ENCODE data around the gene HOXC4. TPM values are rescaled to one million over a fixed set of nuclear protein-coding genes. Genes with fewer than 3 reads are reported as not detected.

HOXC4 gene
- total and polyA plus RNA-seq, 2 donors = 0.19 to 0.37 TPM

GRCh38 chr12:54027442-54027786, 26.2 kb upstream of the HOXC4 start:
- WGBS = 54% methylated on average over 3 of the region's 3 CpGs
- no peak for DNase-seq (ENCODE audit: low read depth in 6 of 9, low spot score in 9 of 9)
- no peak overlapping the region for H3K4me3 ChIP-seq (ENCODE audit: low read length in 2 of 2)
- peaks cover 0 to under 1% of the 10 kb centered on the region in 2 donors for H3K36me3 ChIP-seq (ENCODE audit: control insufficient read depth in 2 of 2, insufficient read depth in 2 of 2, low read length in 1 of 2)
- H3K9me3 ChIP-seq (ENCODE audit: control insufficient read depth in 2 of 2, insufficient read depth in 1 of 2, low read length in 1 of 2) = peaks cover under 1% of the 10 kb centered on the region in 2 donors
- H3K27ac ChIP-seq (ENCODE audit: low read depth in 1 of 2, low read length in 1 of 2) = no peak overlapping the region
- no peaks in the 10 kb centered on the region for H3K4me1 ChIP-seq (ENCODE audit: control insufficient read depth in 2 of 2, insufficient read depth in 2 of 2, low read length in 2 of 2)
- H3K27me3 ChIP-seq (ENCODE audit: control insufficient read depth in 2 of 2, insufficient read depth in 1 of 2, low read length in 1 of 2) = peaks cover 84 to 100% of the 10 kb centered on the region in 2 donors

- no peak for DNase-seq (ENCODE audit: low read depth in 6 of 9, low spot score in 9 of 9)
- WGBS = 8% methylated on average over 36 of the region's 36 CpGs
- Histone ChIP-seq H3K9me3 (ENCODE audit: control insufficient read depth in 2 of 2, insufficient read depth in 1 of 2, low read length in 1 of 2) (peaks cover 10% of the 10 kb centered on the region in 2 donors), H3K4me3 (ENCODE audit: low read length in 2 of 2) (no peak within 1 kb of the TSS), H3K36me3 (ENCODE audit: control insufficient read depth in 2 of 2, insufficient read depth in 2 of 2, low read length in 1 of 2) (peaks cover 0 to 3% of the 10 kb centered on the region in 2 donors), H3K4me1 (ENCODE audit: control insufficient read depth in 2 of 2, insufficient read depth in 2 of 2, low read length in 2 of 2) (no peaks in the 10 kb centered on the region), H3K27me3 (ENCODE audit: control insufficient read depth in 2 of 2, insufficient read depth in 1 of 2, low read length in 1 of 2) (peaks cover 84 to 100% of the 10 kb centered on the region in 2 donors), H3K27ac (ENCODE audit: low read depth in 1 of 2, low read length in 1 of 2) (no peak within 1 kb of the TSS)
Observed at GRCh38 chr12:54028314-54029201, 25.1 kb upstream of the HOXC4 start, which contains the start of gene HOXC6. HOXC6 (plus strand) TSS chr12:54028440; CDS start chr12:54028522, 82 bp downstream.

DNA sequence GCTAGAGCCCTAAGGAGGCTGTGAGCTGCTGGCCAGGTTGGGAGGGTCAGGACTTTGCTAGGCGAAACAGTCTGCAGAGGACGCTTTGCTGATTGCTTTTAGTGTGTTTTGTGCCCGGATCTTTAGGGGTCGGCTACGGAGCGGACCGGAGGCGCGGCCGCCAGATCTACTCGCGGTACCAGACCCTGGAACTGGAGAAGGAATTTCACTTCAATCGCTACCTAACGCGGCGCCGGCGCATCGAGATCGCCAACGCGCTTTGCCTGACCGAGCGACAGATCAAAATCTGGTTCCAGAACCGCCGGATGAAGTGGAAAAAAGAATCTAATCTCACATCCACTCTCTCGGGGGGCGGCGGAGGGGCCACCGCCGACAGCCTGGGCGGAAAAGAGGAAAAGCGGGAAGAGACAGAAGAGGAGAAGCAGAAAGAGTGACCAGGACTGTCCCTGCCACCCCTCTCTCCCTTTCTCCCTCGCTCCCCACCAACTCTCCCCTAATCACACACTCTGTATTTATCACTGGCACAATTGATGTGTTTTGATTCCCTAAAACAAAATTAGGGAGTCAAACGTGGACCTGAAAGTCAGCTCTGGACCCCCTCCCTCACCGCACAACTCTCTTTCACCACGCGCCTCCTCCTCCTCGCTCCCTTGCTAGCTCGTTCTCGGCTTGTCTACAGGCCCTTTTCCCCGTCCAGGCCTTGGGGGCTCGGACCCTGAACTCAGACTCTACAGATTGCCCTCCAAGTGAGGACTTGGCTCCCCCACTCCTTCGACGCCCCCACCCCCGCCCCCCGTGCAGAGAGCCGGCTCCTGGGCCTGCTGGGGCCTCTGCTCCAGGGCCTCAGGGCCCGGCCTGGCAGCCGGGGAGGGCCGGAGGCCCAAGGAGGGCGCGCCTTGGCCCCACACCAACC, 23.9 kb upstream of the HOXC4 start:
- no peak overlapping the region for H3K4me3 ChIP-seq (ENCODE audit: low read length in 2 of 2)
- 20% methylated on average over 53 of the region's 53 CpGs for WGBS

DNA sequence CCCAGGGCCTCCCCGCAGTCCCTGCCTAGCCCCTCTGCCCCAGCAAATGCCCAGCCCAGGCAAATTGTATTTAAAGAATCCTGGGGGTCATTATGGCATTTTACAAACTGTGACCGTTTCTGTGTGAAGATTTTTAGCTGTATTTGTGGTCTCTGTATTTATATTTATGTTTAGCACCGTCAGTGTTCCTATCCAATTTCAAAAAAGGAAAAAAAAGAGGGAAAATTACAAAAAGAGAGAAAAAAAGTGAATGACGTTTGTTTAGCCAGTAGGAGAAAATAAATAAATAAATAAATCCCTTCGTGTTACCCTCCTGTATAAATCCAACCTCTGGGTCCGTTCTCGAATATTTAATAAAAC, 23.2 kb upstream of the HOXC4 start:
- H3K4me1 ChIP-seq (ENCODE audit: control insufficient read depth in 2 of 2, insufficient read depth in 2 of 2, low read length in 2 of 2) = no peaks in the 10 kb centered on the region
- 32% methylated on average over 7 of the region's 7 CpGs for WGBS
- DNase-seq (ENCODE audit: low read depth in 6 of 9, low spot score in 9 of 9) = no peak
- H3K36me3 ChIP-seq (ENCODE audit: control insufficient read depth in 2 of 2, insufficient read depth in 2 of 2, low read length in 1 of 2) = peaks cover 0 to 3% of the 10 kb centered on the region in 2 donors
- peaks cover 87 to 100% of the 10 kb centered on the region in 2 donors for H3K27me3 ChIP-seq (ENCODE audit: control insufficient read depth in 2 of 2, insufficient read depth in 1 of 2, low read length in 1 of 2)
- H3K4me3 ChIP-seq (ENCODE audit: low read length in 2 of 2) = no peak overlapping the region
- peaks cover 10% of the 10 kb centered on the region in 2 donors for H3K9me3 ChIP-seq (ENCODE audit: control insufficient read depth in 2 of 2, insufficient read depth in 1 of 2, low read length in 1 of 2)
- H3K27ac ChIP-seq (ENCODE audit: low read depth in 1 of 2, low read length in 1 of 2) = no peak overlapping the region

More for the DNA sequence above, 23.9 kb upstream of the HOXC4 start:
- peaks cover 85 to 100% of the 10 kb centered on the region in 2 donors for H3K27me3 ChIP-seq (ENCODE audit: control insufficient read depth in 2 of 2, insufficient read depth in 1 of 2, low read length in 1 of 2)
- no peak for DNase-seq (ENCODE audit: low read depth in 6 of 9, low spot score in 9 of 9)
- H3K27ac ChIP-seq (ENCODE audit: low read depth in 1 of 2, low read length in 1 of 2) = no peak overlapping the region
- H3K9me3 ChIP-seq (ENCODE audit: control insufficient read depth in 2 of 2, insufficient read depth in 1 of 2, low read length in 1 of 2) = peaks cover 10% of the 10 kb centered on the region in 2 donors
- no peaks in the 10 kb centered on the region for H3K4me1 ChIP-seq (ENCODE audit: control insufficient read depth in 2 of 2, insufficient read depth in 2 of 2, low read length in 2 of 2)
- peaks cover 0 to 3% of the 10 kb centered on the region in 2 donors for H3K36me3 ChIP-seq (ENCODE audit: control insufficient read depth in 2 of 2, insufficient read depth in 2 of 2, low read length in 1 of 2)

DNA sequence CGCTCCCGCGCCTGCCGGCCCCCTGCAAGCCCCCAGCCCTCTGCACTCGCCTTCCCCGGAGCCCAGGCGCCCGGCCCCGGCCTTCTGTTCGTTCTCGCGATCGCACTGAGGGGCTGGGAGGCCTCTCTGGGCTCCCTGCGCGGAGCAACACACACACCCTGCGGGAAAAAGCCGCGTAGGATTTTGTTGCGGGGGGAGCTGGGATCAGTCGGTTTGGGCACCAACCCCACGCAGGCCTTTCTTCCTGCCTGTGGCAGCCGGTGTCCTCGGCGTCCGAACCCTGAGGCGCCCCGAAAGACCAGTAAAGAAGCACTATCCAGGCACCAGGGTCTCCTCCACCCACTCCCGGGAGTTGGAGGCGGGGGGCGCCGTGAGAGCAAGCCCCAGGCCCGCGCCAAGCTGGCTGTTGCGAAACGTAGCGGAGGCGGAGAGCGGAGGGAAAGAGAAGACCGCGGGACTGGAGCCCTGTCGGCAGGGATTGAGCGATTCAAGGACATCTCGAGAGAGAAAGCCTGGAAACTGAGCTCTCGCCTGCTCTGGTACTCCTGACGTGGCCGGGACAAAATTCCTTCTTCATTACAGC, 22.7 kb upstream of the HOXC4 start:
- whole genome bisulfite sequencing = 8% methylated on average over 46 of the region's 46 CpGs
- Histone ChIP-seq H3K9me3 (ENCODE audit: control insufficient read depth in 2 of 2, insufficient read depth in 1 of 2, low read length in 1 of 2) (peaks cover 10 to 13% of the 10 kb centered on the region in 2 donors), H3K36me3 (ENCODE audit: control insufficient read depth in 2 of 2, insufficient read depth in 2 of 2, low read length in 1 of 2) (peaks cover 0 to 3% of the 10 kb centered on the region in 2 donors), H3K27ac (ENCODE audit: low read depth in 1 of 2, low read length in 1 of 2) (no peak overlapping the region), H3K4me1 (ENCODE audit: control insufficient read depth in 2 of 2, insufficient read depth in 2 of 2, low read length in 2 of 2) (no peaks in the 10 kb centered on the region), H3K4me3 (ENCODE audit: low read length in 2 of 2) (no peak overlapping the region), H3K27me3 (ENCODE audit: control insufficient read depth in 2 of 2, insufficient read depth in 1 of 2, low read length in 1 of 2) (peaks cover 87 to 100% of the 10 kb centered on the region in 2 donors)
- no peak for DNase-seq (ENCODE audit: low read depth in 6 of 9, low spot score in 9 of 9)

- Histone ChIP-seq H3K4me1 (ENCODE audit: control insufficient read depth in 2 of 2, insufficient read depth in 2 of 2, low read length in 2 of 2) (no peaks in the 10 kb centered on the region), H3K4me3 (ENCODE audit: low read length in 2 of 2) (no peak overlapping the region), H3K9me3 (ENCODE audit: control insufficient read depth in 2 of 2, insufficient read depth in 1 of 2, low read length in 1 of 2) (peaks cover 10 to 13% of the 10 kb centered on the region in 2 donors), H3K27me3 (ENCODE audit: control insufficient read depth in 2 of 2, insufficient read depth in 1 of 2, low read length in 1 of 2) (peaks cover 87 to 100% of the 10 kb centered on the region in 2 donors), H3K36me3 (ENCODE audit: control insufficient read depth in 2 of 2, insufficient read depth in 2 of 2, low read length in 1 of 2) (peaks cover 0 to 3% of the 10 kb centered on the region in 2 donors), H3K27ac (ENCODE audit: low read depth in 1 of 2, low read length in 1 of 2) (no peak overlapping the region)
- DNase-seq (ENCODE audit: low read depth in 6 of 9, low spot score in 9 of 9) = no peak
- 33% methylated on average over 16 of the region's 16 CpGs for WGBS
Observed at GRCh38 chr12:54031480-54031879, 22.2 kb upstream of the HOXC4 start.

- Histone ChIP-seq H3K9me3 (ENCODE audit: control insufficient read depth in 2 of 2, insufficient read depth in 1 of 2, low read length in 1 of 2) (peaks cover 10 to 13% of the 10 kb centered on the region in 2 donors), H3K36me3 (ENCODE audit: control insufficient read depth in 2 of 2, insufficient read depth in 2 of 2, low read length in 1 of 2) (peaks cover 0 to 3% of the 10 kb centered on the region in 2 donors), H3K27ac (ENCODE audit: low read depth in 1 of 2, low read length in 1 of 2) (no peak overlapping the region), H3K4me3 (ENCODE audit: low read length in 2 of 2) (no peak overlapping the region), H3K27me3 (ENCODE audit: control insufficient read depth in 2 of 2, insufficient read depth in 1 of 2, low read length in 1 of 2) (peaks cover 92 to 100% of the 10 kb centered on the region in 2 donors), H3K4me1 (ENCODE audit: control insufficient read depth in 2 of 2, insufficient read depth in 2 of 2, low read length in 2 of 2) (no peaks in the 10 kb centered on the region)
- 39% methylated on average over 6 of the region's 6 CpGs for WGBS
- DNase-seq (ENCODE audit: low read depth in 6 of 9, low spot score in 9 of 9) = no peak
Observed at GRCh38 chr12:54032086-54032619, 21.5 kb upstream of the HOXC4 start.

GRCh38 chr12:54032627-54033100, 21.0 kb upstream of the HOXC4 start, which contains the start of gene HOXC5:
HOXC5 (plus strand) TSS chr12:54033050; CDS start chr12:54033123, 73 bp downstream.
- Histone ChIP-seq H3K27me3 (ENCODE audit: control insufficient read depth in 2 of 2, insufficient read depth in 1 of 2, low read length in 1 of 2) (peaks cover 92 to 100% of the 10 kb centered on the region in 2 donors), H3K9me3 (ENCODE audit: control insufficient read depth in 2 of 2, insufficient read depth in 1 of 2, low read length in 1 of 2) (peaks cover 10 to 13% of the 10 kb centered on the region in 2 donors), H3K36me3 (ENCODE audit: control insufficient read depth in 2 of 2, insufficient read depth in 2 of 2, low read length in 1 of 2) (peaks cover 0 to 3% of the 10 kb centered on the region in 2 donors), H3K4me3 (ENCODE audit: low read length in 2 of 2) (no peak within 1 kb of the TSS), H3K27ac (ENCODE audit: low read depth in 1 of 2, low read length in 1 of 2) (no peak within 1 kb of the TSS), H3K4me1 (ENCODE audit: control insufficient read depth in 2 of 2, insufficient read depth in 2 of 2, low read length in 2 of 2) (no peaks in the 10 kb centered on the region)
- WGBS = 6% methylated on average over 12 of the region's 12 CpGs
- DNase-seq (ENCODE audit: low read depth in 6 of 9, low spot score in 9 of 9) = peak in 8 of 9 donors; percentile 9 to 64 (median 30)
